Left ventricle myocardium superior (tissue), 1 donor: ENCODE measurements around the gene MAPK4. TPM values are rescaled to one million over a fixed set of nuclear protein-coding genes. Genes with fewer than 3 reads are reported as not detected.

Experiments
- ATAC-seq: fragments of 200-7000 bp; cut with Tn5 transposase; one replicate; pipeline ENCODE4 v1.9.1; 2020; ENCODE audit warnings: mild to moderate bottlenecking, moderate library complexity
- DNase-seq: peaks from one replicate; pipeline ENCODE4 v3.0.0-alpha.2; 2020
- intact Hi-C: fragments of 100-400 bp; cut with micrococcal nuclease; formaldehyde crosslinking; loops from one replicate; pipeline ENCODE4 v1.11.0; 2022
- total RNA-seq: library from RNA; stranded (reverse); fragmentation: NEBNext Ultra II Directional; extraction: Animal tissue kit (Norgen Biotek cat#: 25700); gene quantifications from one replicate; pipeline ENCODE4 v1.2.1, GENCODE V29; 2021
- donor health status: DM: no; HTN: yes; CAD: no; lungs with severe emphysema.

Gene MAPK4
- total RNA-seq, 1 donor from 2014 or later, result 28.8 TPM

GRCh38 chr18:50665519-50665918, 105.6 kb downstream of the MAPK4 start:
- ATAC-seq, result peak; percentile 94
- intact Hi-C loops, result no loop called here
- peak; percentile 81 for DNase-seq

DNA sequence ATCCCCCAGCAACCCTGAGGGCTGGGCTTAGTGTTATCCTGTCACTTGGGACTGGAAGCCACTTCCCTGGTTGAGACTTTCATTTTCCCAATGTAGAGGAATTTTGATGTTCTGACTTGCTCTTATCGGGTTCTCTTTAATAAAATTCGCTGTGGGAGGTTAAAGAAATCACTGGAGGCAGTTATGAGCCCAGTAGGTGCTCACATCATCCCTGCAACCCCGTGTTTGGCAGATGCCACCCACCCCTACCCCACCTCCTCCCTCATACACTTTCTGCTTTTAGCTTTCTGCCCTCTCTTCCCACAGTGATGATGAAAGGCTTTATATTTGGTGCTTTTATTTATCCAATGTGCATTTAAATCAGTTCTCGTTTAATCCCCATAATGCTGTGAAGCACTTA, 106.6 kb downstream of the MAPK4 start:
- peak; percentile 31 for ATAC-seq
- intact Hi-C loops, result no loop called here
- DNase-seq, result no peak

DNA sequence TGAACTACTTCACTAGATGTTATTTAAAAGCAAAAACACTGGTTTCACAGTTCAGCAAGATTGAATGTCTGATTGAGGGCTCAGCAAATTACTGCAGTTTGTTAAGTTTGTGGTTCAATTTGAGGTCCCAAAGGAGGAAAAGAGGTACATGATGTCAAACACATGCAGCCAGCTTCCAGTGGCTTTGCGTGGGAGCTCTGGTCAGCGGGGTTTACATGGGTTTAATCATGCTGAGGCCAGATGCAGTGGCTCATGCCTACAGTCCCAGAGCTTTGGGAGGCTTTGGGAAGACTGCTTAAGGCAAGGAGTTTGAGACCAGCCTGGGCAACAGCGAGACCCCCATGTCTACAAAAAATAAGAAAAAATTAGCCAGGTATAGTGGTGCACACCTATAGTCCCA, 111.5 kb downstream of the MAPK4 start:
- intact Hi-C loops, result no loop called here
- DNase-seq (no peak), ATAC-seq (no peak)

- intact Hi-C loops, result no loop called here
- DNase-seq (peak; percentile 58), ATAC-seq (peak; percentile 93)
These were observed 114.6 kb downstream of the MAPK4 start for GRCh38 chr18:50674307-50674980.

DNA sequence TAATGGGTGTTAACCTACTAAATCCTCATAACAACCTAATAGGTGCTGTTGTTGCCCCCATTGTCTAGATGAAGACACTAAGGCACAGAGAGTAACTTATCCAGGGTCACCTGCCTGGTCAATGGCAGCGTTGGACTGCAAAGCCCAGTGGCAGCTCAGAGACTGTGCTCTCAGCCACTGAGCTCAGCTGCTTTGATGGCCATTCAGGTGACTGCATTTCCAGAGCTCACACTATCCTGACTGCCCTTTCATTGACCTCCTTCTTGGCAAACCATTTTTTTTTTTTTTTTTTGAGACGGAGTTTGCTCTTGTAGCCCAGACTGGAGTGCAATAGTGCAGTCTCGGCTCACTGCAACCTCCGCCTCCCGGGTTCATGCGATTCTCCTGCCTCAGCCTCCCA, 115.2 kb downstream of the MAPK4 start:
- peak; percentile 67 for ATAC-seq
- intact Hi-C loops, result no loop called here
- DNase-seq, result no peak

DNA sequence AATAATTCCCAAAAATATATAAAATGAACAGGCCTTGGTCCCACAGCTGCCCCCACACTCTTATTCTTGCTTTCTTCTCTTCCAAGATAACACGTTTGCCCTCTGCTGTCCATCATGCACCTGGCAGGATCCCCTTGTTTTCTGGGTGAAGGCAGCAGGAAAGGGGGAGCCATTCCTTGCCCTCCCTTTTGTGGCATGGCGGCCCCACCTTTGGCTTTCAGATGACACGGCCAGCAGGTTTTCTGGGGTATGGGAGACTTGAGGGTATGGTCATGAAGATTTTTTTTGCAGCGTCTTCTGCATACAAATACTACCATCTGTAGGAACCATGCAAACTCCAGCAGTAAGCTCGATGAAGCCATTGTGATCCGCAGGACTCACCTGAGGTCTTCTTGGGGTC, 118.8 kb downstream of the MAPK4 start:
- DNase-seq (no peak), ATAC-seq (no peak)
- intact Hi-C loops, result no loop called here

- no peak for ATAC-seq
- DNase-seq, result no peak
- intact Hi-C loops, result no loop called here
These were observed 119.2 kb downstream of the MAPK4 start for GRCh38 chr18:50679056-50679455.

GRCh38 chr18:50679656-50680055, 119.8 kb downstream of the MAPK4 start:
- intact Hi-C loops, result no loop called here
- ATAC-seq (no peak), DNase-seq (no peak)

DNA sequence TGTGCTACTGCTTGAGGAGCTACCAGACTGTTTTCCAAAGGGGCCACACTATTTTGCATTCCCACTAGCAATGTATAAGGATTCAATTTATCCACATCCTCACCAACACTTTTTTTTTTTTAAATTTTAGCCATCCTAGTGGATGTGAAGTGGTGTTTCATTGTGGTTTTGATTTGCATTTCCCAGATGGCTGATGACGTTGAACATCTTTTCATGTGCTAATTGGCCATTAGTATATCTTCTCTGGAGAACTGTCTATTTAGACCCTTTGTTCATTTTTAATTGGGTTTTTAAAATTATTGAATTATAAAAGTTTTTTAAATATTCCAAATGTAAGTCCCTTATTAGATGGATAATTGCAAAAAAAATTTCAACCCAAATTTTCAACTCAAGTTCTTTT, 121.1 kb downstream of the MAPK4 start:
- intact Hi-C loops, result no loop called here
- ATAC-seq (no peak), DNase-seq (no peak)

DNA sequence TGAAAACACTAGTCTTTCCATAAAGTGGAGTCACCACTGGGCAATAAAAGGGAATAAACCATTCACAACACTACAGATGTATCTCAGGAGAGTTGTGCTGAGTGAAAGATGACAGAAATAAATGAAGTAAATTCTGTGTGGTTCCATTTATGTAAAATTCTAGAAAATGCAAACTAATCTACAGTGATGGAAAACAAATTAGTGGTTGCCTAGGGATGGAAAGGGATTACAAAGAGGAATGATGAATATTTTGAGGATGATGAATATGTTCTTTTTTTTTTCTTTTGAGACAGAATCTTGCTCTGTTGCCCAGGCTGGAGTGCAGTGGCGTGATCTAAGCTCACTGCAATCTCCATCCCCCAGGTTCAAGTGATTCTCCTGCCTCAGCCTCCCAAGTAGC, 123.0 kb downstream of the MAPK4 start:
- intact Hi-C loops, result no loop called here
- ATAC-seq, result no peak
- no peak for DNase-seq

DNA sequence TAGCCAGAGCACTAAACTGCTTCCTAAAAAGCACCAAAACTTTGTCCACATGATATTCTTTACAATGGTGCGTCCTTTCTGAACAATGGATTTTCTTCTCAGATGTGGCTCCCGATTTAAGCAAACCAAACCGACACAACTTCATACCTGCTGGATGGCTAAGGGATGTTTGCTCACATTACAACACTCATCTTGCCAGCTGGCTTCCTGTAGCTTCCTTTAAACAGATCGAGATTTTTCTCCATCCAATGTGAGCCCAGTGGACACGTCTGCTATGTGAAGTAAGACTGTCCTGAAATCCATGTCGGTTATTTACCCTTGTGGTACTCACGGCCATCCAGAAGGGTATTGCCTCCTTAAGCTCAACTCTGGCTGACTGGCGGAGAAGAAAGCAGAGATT, 126.5 kb downstream of the MAPK4 start:
- DNase-seq (no peak), ATAC-seq (no peak)
- intact Hi-C loops, result no loop called here

- intact Hi-C loops, result no loop called here
- no peak for DNase-seq
- ATAC-seq, result no peak
These were observed 127.6 kb downstream of the MAPK4 start for GRCh38 chr18:50687491-50687890.

DNA sequence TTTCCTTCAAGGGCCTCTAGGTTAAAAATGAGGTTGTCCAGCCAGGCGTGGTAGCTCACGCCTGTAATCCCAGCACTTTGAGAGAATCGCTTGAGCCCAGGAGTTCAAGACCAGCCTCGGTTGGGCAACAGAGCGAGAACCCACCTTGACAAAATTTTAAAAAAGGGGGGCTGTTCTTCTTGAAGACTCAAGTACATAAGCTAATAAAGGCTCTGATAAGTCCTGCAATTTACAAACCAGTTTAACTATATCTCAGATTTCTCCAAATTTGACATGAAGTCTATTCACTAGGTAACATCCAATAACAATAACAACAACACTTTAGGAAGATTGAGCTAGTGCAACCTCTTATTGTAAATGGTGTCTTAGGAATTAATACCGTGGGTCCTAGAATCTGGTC, 129.7 kb downstream of the MAPK4 start:
- no peak for DNase-seq
- intact Hi-C loops, result no loop called here
- ATAC-seq, result no peak

GRCh38 chr18:50694147-50694546, 134.3 kb downstream of the MAPK4 start:
- intact Hi-C loops, result no loop called here
- DNase-seq, result no peak
- ATAC-seq, result peak; percentile 48

GRCh38 chr18:50695431-50696176, 135.7 kb downstream of the MAPK4 start:
- ATAC-seq (peak; percentile 90), DNase-seq (peak; percentile 61)
- intact Hi-C loops, result no loop called here

- DNase-seq (no peak), ATAC-seq (no peak)
- intact Hi-C loops, result no loop called here
These were observed 136.5 kb downstream of the MAPK4 start for GRCh38 chr18:50696436-50696835.

GRCh38 chr18:50696929-50697328, 137.0 kb downstream of the MAPK4 start:
- no peak for DNase-seq
- intact Hi-C loops, result no loop called here
- no peak for ATAC-seq

DNA sequence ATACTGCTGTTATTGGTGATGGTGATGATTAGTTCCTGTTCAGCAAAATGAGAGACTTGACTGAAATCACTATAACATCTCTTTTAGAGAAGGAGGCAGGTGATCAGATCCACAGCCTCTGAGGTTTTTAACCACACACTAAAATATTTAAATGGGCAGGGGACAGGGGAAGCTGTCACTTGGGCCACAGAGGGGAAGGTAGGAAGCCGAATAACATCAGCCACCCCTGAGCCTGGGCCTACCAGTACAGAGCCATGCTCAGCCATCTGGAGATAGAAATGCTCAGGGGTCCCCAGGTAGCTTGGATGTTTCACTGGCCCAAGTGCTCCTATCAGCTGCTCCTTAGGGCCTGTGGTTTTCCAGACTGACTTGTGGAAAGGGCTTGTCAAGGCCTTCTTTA, 137.6 kb downstream of the MAPK4 start:
- ATAC-seq, result no peak
- intact Hi-C loops, result no loop called here
- no peak for DNase-seq

GRCh38 chr18:50700245-50701165, 140.6 kb downstream of the MAPK4 start:
- DNase-seq, result no peak
- intact Hi-C loops, result no loop called here
- no peak for ATAC-seq

DNA sequence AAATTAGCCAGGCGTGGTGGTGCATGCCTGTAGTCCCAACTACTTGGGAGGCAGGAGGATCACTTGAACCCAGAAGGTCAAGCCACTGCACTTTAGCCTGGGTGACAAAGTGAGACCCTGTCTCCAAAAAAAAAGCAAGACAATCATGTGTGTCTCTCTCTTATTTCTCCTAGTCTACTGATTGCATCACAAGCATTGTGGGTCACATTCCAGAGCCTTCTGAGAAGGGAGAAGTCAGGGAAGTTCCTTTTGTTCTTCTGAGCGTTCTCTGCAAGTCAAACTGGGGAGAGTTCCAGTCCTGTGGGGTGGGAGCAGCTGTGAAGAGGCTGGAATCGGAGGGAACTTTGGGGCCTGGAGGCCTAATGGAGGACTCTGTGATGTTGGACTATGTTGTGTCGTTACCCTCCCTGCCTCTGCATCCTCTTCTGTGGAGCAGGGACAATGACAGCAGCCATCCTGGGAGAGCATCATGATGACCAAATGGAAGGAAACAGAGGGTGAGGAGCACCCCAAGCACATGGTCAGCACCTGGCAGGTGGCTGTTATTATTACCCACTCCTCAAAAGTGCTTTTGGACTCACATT, 144.6 kb downstream of the MAPK4 start:
- intact Hi-C loops, result no loop called here
- DNase-seq, result no peak

More for the DNA sequence above, 144.6 kb downstream of the MAPK4 start:
- no peak for ATAC-seq
